GM19395 (cell line): Measurements from ENCODE around the gene CNGB1.
"Not testable (repeated sequence)": the region's sequence is repeated elsewhere in the genome, so short reads cannot be mapped to it uniquely, and the experiment has no call there.

Experiments
- ATAC-seq: cut with Tn5 transposase; IDR thresholded peaks from one replicate; pipeline ENCODE4 v1.9.1; 2021; ENCODE audit warnings: mild to moderate bottlenecking, moderate library complexity; ENCODE audit not compliant: unreplicated experiment

CNGB1 gene

DNA sequence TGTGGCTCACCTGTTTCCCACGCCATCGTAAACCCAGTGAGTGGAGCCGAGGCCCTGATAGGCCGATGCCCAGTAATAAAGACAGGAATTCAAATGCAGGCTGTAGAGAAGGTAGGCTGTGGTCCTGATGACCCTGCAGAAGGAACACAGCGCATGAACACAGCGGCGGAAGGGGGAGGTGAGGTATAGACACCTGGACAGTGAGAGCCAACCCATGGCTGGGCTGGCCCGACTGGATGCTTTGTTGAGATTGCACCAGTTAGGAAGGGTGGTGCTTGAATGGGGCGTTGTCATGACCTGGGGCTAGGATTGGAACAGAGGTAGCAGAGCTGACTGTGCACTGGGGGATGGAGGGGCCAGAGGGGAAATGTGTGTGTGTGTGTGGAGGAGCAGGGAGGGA lies 59.2 kb downstream of the CNGB1 start:
- ATAC-seq = no peak

- no peak for ATAC-seq
Measured at GRCh38 chr16:57910696-57911095, 60.2 kb downstream of the CNGB1 start.

DNA sequence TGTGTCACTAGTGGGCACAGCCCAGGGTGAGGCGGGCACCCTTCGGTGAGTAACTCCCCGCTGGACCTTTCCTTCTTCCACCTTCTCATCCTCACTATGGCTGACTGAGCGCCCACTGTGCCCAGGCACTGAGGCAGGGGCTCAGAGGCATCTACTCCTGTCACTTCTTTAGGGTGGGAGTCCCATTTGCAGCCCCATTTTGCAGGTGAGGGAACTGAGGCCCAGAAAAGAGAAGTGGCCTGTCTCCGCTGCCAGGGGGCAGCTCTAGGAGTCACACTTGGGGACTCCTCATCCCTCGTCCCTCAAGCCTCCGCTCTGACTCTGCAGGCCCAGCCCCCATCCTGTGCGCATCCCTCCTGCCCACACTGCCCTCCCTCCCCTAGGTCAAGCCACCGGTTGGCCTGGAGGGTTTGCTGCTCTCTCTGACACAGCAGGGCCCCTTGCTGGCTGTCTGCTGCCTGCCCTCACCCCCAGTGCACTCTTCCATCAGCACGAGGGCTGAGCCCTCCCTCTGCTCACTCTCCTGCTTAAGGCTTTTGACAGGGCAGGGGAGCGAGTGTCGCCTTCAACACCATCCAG lies 62.4 kb downstream of the CNGB1 start:
- no peak for ATAC-seq

GRCh38 chr16:57906382-57907316 lies 64.3 kb downstream of the CNGB1 start:
- ATAC-seq = no peak

DNA sequence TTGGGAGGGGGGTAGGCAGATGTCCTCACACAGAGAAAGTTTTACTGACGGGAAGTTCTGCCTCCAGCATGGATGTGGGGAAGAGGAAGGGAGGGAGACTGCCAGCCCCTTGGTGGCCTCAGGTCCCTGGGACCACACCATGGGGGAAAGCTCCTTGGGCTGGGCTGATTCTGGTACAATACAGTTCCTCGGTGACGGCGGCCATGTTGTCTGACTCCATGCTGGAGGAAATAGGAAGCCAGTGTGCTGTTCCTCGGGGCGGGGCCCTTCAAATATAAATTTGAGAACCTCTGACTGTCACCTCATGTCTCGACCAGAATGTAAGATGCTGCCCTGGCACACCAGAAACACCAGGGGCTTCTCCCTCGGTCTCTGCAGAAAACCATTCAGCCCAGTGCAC lies 66.8 kb downstream of the CNGB1 start:
- ATAC-seq = no peak

DNA sequence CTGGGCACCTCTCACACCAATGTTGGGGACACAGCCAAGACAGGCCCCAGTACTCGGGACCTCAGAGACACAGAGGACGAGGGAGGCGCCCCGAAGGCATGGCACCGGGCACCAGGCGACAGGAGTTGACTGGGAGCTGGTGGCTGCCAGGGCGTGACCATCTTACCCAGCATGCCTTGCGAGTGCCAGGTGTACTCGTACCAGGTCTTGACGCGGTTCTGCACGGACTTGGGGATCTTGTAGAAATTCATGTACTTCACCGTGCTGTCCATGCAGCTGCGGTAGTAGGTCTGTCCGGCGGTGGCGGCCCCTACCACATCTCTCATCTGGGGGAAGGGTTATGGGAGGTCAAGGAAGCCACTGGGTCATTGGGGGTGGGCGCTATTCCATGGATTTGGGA lies 67.3 kb downstream of the CNGB1 start:
- no peak for ATAC-seq

DNA sequence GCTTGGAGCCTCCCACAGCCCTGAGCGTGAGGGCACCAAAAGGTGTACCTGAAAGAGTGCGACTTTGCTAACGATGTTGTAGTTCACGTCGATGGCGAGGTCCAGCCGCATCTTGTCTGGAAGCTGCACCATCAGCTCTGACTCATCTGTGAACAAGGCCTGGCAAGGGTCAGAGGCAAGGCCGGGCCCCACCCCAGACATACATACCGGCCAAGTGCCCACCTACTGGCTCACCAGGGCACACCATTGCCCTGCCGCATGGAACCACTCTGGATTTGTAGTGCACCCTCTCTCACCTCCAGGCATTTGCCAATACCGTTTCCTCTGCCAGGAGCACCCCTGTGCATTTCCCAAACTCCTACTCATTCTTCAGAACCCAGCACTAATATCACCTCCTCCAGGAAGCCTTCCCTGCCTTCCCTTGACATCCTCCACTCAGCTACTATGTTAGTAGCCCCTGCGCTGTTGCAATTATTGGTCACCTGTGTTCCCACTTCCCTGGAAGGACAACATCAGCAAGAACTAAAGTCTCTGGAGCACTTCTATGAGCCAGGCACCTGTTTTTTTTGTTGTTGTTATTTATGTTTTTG lies 69.4 kb downstream of the CNGB1 start:
- ATAC-seq = no peak

GRCh38 chr16:57900796-57901479 lies 70.0 kb downstream of the CNGB1 start:
- no peak for ATAC-seq

GRCh38 chr16:57899771-57900661 lies 70.9 kb downstream of the CNGB1 start:
- no peak for ATAC-seq

DNA sequence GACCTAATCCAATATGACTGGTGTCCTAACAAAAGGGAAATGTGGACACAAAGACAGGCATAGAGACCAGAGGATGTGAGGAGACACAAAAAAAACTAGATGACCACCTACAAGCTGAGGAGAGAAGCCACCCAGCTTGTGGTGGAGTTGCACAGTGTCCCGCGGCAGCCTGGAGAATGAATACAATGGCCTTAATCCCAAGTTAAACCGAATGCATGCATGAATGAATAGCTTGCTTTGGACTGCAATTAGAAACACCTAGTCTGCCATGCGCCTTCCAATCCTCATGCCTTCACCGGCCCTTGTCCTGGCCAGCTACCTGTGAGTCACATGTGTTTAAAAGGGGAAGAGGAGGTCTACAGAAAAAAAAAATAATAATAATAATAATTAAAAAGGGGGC lies 72.0 kb downstream of the CNGB1 start:
- ATAC-seq = no peak

DNA sequence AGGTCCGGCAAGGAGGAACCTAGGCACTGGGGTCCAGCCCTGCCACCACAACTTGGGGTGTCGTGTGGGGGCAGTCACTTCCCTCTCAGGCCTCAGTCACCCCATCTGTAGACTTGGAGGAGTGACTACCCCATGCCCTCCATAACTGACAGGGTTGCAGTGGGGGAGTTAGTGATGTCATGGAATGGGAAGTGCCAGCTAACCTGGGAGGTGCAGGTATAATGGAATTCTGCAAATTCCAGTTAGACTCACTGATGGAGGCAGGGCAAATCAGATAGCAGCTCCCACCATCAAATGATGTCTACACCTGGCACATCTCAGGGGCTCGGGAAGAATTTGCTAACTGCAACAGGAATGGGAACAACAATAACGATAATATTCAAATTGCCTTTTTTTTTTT lies 72.9 kb downstream of the CNGB1 start:
- no peak for ATAC-seq

DNA sequence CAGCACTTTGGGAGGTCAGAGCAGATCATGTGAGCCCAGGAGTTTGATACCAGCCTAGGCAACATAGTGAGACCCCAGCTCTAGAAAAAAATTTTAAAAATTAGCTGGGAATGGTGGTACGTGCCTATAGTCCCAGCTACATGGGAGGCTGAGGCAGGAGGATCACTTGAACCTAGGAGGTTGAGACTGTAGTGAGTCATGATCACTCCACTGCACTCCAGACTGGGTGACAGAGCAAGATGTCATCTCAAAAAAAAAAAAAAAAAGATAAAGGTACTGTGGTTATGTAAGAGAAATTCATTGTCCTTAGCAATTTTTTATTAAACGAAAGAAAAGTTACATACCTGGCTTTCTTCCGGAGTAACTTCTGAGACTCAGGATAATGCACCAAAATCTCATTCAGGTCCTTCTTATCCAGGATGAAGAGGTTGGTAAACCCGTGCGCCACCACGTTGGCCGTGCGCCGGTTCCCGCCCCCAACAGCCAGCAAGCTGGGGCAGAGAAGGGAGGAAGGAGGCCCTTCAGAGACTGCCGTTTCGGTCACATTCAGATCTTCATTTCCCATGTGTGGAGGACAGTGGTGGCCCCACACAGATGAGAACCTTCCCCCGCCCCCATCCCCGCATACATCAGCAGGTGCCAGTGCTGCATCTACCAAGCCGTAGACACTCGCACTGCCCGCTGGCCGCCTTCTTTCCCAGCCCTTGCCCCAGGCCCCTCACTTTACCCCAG lies 73.7 kb downstream of the CNGB1 start:
- ATAC-seq = no peak

DNA sequence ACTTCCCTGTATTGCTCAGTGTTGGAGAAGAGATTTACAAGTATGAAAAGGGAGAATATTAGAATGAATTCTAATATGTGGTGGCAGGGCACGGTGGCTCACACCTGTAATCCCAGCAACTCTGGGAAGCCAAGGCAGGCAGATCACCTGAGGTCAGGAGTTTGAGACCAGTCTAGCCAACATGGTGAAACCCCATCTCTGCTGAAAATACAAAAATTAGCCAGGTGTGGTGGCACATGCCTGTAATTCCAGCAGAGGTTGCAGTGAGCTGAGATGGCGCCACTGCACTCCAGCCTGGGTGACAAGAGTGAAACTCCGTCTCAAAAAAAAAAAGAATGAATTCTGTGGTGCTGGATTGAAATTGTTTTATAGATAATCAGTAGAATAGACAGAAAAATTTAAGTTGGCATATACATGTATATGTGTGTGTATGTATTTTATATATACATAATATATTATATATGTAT lies 75.8 kb downstream of the CNGB1 start:
- not testable (repeated sequence) for ATAC-seq

DNA sequence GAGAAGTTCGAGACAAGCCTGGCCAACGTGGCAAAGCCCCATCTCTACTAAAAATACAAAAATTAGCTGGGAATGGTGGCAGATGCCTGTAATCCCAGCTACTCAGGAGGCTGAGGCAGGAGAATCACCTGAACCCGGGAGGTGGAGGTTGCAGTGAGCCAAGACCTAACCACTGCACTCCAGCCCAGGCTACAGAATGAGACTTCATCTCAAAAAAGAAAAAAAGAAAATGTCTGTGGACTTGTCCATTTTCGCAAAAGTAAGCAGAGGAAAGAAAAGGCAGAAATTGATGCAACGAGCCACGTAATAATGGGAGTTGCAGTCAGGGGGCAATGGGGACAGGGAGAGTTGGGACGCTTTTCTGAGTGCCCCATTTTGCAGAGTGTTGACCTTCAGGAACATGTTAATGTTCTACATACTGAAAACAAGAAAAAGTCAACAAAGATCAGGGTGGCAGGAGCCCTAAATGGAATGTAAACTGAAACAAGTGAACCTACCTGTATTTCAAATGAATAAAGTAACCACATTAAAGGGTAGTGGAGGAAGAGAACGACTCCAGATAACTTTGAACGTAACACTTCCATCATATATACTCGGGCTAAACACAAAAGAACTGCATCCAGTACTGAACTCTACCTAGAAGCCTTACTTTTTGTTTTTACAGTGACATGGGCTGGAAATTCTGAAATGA lies 76.4 kb downstream of the CNGB1 start:
- ATAC-seq = no peak

GRCh38 chr16:57893559-57894389 lies 77.2 kb downstream of the CNGB1 start:
- ATAC-seq = no peak

- ATAC-seq = no peak
Measured at GRCh38 chr16:57893217-57893558, 77.7 kb downstream of the CNGB1 start.

GRCh38 chr16:57892447-57893096 lies 78.4 kb downstream of the CNGB1 start:
- ATAC-seq = no peak

GRCh38 chr16:57892041-57892440 lies 78.9 kb downstream of the CNGB1 start:
- no peak for ATAC-seq
